ENCODE results near the gene TIMD4.

TIMD4 gene

GRCh38 chr5:156963125-156963524 is at the start of gene TIMD4:
Gene TIMD4 (minus strand): TSS chr5:156963226. CDS start chr5:156963198, 28 bp downstream.
- no peak within 1 kb of the TSS for H3K27ac ChIP-seq
- TF ChIP-seq, protein P1, sequence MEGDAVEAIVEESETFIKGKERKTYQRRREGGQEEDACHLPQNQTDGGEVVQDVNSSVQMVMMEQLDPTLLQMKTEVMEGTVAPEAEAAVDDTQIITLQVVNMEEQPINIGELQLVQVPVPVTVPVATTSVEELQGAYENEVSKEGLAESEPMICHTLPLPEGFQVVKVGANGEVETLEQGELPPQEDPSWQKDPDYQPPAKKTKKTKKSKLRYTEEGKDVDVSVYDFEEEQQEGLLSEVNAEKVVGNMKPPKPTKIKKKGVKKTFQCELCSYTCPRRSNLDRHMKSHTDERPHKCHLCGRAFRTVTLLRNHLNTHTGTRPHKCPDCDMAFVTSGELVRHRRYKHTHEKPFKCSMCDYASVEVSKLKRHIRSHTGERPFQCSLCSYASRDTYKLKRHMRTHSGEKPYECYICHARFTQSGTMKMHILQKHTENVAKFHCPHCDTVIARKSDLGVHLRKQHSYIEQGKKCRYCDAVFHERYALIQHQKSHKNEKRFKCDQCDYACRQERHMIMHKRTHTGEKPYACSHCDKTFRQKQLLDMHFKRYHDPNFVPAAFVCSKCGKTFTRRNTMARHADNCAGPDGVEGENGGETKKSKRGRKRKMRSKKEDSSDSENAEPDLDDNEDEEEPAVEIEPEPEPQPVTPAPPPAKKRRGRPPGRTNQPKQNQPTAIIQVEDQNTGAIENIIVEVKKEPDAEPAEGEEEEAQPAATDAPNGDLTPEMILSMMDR (conservative IDR thresholded peaks at IDR 0.05), result no peak

- TF ChIP-seq, protein P1 (conservative IDR thresholded peaks at IDR 0.05), result no peak
- H3K27ac ChIP-seq, result no peak overlapping the region
Observed at GRCh38 chr5:157006262-157006661, 43.2 kb upstream of the TIMD4 start.

DNA sequence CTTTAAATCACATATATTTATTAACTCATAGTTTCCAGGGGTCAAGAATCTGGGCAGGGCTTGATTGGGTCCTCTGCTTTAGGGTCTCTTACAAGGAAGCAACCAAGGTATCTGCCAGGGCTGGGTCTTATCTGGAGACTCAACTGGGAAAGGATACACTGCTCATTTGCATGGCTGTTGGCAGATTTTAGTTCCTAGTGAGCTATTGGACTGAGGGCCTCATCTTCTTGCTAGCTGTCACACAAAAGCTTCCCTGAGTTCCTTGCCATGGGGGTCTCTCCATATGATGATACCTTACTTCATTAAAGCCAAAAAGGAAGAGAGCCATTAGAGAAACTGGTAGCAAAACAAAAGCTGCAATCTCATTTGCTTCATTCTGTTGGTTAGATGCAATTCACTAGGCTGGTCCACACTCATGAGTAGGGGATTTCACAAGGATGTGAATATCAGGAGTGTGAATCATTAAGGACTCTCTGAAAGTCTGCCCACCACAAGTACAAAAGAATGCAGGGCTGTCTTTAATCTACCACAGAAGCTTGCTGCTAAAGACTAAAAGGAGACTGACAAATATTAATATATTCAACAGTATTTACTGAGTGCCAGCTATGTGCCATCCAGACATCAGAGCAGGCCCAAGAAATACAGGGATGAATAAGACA is 42.0 kb upstream of the TIMD4 start:
- no peak overlapping the region for H3K27ac ChIP-seq
- TF ChIP-seq, protein P1 (conservative IDR thresholded peaks at IDR 0.05), result no peak

- TF ChIP-seq, protein P1 (conservative IDR thresholded peaks at IDR 0.05), result no peak
- no peak overlapping the region for H3K27ac ChIP-seq
Observed at GRCh38 chr5:156991714-156992113, 28.7 kb upstream of the TIMD4 start.

- TF ChIP-seq, protein P1 (conservative IDR thresholded peaks at IDR 0.05), result no peak
- H3K27ac ChIP-seq, result no peak overlapping the region
Observed at GRCh38 chr5:156984064-156984463, 21.0 kb upstream of the TIMD4 start.

DNA sequence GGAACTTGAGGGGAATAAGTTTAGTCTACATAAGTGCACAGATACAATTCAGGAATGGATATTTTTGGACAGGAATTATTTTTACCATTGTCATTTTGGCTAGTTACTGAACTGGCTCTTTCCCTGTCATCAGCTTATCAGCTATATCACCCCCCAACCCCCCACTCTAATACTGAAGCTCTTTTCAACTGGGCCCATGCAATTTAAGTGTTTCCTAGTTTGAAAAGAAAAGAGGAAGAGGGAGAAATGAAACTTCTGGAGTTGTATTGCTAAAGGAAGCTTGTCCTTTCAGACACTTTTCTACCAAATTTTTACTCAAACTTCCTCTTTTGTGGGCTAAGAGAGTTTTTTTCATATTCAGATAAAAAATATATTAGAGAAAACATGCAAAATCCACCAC is 18.5 kb upstream of the TIMD4 start:
- no peak overlapping the region for H3K27ac ChIP-seq
- TF ChIP-seq, protein P1 (conservative IDR thresholded peaks at IDR 0.05), result no peak

DNA sequence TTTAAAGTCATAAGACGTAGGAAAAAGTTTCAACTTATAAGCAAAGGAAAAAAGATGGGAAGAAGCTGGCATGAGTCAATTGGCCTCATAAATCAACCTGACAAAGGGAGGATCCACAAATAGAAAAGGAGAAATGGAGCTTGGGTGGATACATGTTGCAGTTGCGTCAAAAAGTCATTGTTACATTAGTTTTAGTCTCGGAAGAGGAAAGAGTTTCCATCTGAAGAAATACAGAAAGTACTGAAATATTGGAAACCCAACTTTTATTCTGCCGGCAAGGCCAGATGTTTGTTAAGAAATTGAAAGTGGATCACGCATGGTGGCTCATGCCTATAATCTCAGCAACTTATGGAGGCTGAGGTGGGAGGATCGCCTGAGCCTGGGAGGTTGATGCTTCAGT is 11.3 kb upstream of the TIMD4 start:
- TF ChIP-seq, protein P1 (conservative IDR thresholded peaks at IDR 0.05), result no peak
- peak overlapping the region; percentile 74 for H3K27ac ChIP-seq

Data from VCaP (cell line).